Measurements from ENCODE around the gene SLC24A3.

SLC24A3 gene

DNA sequence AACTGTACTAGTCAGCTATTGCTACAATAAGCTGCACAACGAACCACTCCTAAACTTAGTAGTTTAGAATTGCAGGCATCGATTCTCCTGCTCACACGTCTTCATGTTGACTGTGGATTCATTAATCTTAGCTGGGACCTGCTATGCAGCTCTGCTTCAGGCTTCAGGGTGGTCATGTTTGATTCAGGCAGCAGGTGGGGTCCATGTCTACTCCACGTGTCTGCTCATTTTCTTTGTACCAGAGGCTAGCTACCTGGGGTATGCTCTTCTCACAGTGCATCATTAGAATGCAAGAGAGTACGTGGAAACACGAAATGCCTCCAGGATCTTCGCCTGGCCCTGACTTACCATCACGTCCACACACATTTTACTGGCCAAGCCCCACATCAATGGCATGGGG lies 481.1 kb downstream of the SLC24A3 start:
- no peak for DNase-seq

DNA sequence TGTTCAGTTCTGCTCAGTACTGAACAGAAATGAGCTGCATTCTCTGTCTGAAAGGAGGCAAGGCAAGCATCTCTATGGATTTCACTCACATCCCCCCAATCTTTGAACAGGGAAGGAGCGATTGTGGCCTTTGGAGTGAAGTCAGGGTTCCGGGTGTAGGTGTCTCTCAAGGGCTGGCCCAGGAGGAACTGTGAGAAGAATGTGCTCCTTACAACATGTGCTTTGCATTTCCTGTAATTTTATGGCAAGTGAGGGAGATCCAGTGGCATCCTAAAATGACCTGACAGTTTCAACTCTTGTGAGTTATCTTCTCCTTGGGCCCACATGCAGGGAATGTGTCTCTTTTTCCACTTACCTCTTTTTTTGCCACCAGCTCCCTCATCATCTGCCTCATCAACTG lies 482.6 kb downstream of the SLC24A3 start:
- DNase-seq: no peak

DNA sequence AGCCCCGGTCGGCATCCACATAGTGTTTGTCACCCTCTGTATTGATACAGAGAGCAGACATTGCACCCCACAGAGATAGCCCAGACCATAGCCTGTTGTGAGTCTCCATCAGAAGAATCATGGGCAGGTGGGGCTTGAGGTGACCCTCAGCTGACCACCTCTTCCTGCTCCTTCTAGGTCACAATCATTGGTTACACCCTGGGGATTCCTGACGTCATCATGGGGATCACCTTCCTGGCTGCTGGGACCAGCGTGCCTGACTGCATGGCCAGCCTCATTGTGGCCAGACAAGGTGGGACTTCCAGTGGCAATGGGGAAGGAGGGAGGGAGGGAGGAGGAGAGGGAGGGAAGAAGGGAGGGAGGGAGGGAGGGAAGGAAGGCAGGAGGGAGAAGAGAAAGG lies 484.2 kb downstream of the SLC24A3 start:
- no peak for DNase-seq

DNA sequence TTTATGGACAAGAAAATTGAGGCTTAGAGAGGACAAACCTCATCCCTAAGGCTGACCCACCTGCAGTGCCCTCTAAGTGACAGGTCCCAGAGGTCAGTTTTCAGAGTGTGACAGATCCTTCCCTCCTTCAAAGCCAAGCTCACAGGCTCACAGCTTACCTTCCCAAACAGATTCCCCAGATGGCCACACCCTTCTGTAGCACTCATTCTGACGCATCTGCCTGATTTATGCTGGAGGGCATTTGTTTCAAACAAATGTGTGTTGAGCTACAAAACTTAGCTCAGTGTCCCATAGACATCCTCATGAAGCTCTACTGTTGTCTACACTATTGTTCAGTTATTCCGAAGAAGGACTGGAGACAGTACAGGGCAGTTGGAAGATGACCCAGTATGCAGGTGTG lies 485.0 kb downstream of the SLC24A3 start:
- no peak for DNase-seq

DNA sequence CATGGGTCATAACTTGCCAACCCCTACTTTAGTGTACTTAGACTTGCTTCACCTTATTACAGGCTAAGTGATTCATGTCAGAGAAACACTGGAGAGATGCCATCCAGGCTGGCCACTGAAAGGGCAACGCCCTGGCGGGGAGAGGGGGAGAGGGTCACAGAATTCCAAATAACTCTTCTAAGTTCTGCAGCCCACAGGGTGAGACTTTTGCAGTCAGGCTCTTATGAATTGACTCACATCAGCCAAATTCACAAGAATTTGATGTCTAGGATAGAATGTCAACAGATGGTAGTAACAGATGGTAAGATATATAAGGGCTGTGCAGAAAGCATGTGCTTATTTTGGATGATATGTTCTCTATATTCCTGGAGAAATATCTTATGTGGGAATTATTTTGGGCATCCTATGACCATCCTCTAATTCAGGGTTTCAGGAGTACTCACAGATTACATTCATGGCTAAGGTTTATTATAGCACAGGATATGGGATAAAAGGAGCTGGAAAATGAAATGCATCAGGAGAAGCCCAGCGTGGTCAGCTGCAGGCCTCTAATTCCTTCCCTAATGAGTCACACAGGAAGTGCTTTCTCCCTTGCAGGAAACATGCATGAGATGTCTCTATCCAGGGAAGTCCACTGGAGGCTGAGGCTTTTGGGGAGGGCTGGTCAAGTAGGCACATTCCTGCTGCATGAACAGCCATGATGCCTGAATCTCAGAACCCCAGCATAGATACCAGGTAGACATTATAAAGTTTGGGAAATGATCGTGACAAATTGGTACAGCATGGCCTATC lies 486.9 kb downstream of the SLC24A3 start:
- no peak for DNase-seq

DNA sequence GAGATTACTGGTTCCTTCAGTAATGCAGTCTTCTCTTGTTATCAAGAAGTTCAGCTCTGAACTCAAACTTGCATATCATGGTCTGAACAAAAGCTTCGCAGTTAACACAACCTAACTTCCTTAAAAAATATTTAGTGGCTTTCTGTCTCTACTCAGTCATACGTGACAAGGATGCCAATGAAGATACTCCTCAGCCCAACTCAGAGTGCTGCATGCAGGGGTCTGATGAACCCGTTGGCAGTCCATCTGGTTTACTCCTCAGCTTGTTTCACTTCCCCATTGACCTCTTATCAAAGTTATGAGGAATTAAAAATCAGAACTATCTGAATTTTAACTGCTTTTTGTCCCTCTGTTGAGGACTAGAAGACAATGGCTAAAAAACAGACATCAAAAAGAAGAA lies 489.0 kb downstream of the SLC24A3 start:
- no peak for DNase-seq

DNA sequence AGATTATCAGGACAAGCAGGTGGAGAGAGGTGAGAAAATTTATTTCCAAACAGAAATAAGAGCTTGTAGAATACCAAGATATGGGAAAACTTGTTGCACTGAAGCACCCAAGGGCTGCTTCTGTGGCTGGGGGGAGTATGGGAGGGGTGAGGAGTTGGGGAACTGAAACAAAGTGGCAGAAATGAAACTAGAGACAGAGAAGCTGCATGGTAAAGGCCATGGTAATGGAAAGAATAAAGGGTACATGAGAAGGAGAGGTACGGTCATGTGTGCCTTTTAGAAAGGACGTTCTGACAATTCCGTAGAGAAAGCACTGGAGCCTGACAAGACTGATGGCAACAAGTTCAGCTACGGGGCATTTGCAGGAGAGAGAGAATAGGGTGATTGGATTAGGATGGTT lies 494.0 kb downstream of the SLC24A3 start:
- no peak for DNase-seq

DNA sequence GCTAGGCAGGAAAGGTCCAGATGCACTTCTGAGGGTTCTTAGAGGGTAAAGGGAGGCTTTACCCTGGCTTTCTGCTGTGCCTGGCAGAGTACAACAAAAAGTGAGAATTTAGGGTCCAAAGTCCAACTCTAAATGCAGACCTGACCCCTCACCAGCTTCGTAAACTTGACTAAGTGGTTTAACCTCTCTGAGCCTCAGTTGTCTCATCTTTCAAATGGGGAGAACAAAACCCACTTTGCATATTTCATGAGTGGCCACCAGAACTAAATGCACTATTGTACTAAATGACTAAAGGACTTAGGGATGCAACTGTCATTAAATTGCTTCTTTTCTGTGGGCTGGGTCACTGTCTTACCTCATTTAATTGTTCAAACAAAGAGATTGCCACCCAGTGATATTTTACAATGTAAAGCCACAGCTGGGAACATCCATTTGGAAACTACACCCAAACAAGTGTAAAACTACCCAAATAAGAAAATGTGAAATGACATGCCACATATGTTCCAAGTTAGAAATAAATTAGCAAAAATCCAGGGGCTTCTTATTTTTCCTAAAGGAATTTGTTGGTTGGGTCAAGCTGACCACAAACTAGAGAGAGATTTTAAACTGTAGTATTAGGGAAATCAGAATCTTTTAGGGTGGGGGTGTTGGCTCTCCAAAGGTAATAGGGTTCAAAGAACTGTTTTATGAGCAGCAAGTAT lies 497.3 kb downstream of the SLC24A3 start:
- no peak for DNase-seq

DNA sequence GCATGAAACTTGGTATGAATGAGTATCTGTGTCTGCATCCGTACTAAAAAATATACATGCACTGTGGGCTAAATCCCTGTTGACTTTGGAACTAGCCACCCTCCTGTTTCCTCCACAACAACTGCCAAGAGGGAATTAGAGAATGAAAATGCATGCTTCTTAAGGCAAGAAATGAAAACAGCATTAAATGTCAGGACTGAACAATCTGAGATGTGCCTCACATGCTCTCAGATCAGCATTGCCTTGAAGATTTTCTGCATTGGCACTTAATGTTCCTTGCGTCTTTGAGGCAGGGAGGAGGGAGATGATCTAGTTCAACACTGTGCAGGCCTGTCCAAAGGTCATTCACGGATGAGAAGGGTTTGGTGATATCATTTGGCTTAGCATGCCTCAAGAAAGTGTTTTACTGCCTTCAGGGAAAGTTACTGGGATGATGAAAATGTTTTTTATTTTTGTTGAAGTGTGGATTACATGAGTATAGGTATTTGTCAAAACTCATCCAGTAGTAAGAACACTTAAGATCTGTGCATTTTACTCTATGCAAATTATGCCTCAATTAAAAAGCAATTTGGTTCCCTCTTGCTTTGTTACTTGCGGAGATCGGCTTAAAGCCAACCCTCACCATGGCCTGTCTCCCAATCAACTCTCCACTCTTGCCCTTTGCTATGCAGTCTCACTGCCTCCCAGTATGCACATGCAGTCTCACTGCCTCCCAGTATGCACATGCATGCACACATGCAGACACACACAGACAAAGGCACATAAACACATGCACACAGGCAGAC lies 498.1 kb downstream of the SLC24A3 start:
- DNase-seq: no peak

DNA sequence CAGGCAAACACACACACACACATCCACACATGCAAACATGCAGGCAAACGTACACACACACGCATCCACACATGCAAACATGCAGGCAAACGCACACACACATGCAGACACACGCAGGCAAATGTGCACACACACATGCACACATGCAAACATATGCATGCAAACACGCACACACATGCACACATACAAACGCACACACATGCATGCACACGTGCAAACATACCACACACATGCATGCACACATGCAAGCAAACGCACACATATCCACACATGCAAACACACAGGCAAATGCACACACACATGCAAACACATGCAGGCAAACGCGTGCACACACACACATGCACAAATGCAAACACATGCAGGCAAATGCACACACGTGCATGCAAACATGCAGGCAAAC lies 498.7 kb downstream of the SLC24A3 start:
- no peak for DNase-seq

DNA sequence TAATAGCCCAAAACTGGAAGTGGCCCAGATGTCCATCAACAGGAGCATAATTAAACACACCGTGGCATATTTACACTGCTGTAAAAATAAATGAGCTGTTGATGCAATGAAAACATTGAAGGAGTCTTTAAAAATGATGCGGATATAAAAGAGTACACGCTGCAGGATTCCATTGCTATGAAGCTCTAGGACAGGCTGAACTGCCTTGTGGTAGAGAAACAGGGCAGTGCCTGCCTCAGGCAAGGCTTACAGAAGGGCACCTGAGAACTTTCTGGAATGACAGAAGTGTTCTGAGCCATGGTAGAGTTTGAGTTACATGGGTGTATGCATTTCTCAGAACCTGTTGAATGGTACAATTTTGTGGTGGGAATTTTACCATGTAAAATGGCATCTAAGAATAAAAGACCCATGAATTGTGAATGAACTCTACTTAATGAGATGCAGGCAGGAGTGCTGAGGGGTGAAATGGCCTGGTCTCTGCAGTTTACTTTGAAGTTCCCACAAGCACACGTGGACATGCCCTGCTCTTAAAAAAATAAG lies 500.3 kb downstream of the SLC24A3 start:
- DNase-seq: no peak

DNA sequence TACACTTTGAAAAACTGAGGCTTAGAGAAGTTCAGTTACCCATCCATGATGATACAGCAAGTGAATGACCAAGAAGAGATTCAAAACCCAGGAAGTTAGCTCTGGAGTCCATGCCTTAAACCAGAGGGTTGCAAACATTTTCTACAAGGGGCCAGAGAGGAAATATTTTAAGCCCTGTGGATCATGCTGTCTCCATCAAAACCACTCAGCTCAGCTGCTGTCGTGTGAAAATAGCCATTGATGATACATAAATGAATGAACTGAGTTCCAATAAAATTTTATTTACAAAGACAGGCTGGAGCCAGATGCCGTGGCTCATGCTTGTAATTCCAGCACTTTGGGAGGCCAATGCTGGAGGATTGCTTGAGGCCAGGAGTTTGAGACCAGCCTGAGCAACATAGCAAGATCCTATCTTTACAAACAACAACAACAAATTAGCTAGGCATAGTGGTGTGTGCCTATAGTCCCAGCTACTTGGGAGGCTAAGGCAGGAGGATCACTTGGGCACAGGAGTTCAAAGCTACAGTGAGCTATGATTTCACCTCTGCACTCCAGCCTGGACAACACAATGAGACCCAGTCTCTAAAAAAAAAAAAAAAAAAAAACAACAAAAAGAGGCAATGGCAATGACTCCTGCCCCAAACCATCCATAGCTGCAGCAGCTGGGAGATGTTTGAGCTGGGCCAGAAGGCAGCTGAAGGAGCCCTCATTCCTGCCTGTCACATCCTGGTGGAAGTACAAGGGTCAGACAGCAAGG lies 501.6 kb downstream of the SLC24A3 start:
- no peak for DNase-seq

DNA sequence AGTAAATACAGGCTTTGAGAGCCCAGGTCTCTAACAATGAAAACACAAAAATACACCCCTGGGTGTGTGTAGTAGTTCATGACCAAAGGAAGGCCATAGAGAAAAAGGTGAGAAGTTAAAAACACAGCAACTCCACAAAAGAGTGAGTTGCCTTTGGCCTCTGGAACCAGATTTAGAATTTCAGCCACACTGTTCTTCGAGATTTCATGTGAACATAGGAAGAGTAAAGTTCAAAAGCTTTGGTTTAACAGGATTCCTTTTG lies 502.1 kb downstream of the SLC24A3 start:
- DNase-seq: no peak

DNA sequence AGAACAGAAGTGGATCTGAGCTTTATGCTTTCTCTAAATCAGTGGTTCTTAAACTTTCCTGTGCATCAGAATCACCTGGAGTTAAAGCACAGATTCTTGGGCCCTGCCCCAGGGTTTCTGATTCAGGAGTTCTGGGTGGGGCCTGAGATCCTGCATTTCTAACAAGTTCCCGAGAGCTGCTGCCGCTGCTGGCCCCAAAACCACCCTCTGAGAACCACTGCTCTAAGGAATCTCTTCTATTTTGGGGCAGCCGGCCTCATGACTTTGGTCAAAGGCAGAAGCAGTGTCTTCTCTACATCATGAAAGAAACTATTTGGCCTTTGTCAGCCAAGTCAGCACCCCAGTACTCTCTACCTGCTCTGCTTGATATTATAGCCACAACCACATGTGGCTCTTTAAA lies 503.5 kb downstream of the SLC24A3 start:
- DNase-seq: no peak

DNA sequence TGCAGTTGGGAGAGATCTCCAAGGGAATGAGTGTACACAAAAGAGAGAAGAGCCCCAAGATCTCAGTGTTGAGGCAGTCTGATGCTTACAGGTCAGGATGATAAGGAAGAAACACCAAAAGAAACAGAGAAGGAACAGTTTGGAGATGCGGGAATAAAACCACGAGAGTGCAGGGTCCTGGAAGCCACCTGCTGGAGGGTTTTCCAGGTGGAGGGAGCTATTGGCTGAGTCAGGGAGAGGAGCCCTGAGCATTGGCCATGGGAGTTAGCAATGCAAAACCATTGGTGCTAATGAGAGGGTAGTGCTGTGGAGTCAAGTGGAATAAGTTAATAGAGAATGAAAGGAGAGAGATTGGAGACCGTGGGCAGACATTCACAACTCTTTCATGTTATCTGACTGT lies 506.4 kb downstream of the SLC24A3 start:
- DNase-seq: no peak

DNA sequence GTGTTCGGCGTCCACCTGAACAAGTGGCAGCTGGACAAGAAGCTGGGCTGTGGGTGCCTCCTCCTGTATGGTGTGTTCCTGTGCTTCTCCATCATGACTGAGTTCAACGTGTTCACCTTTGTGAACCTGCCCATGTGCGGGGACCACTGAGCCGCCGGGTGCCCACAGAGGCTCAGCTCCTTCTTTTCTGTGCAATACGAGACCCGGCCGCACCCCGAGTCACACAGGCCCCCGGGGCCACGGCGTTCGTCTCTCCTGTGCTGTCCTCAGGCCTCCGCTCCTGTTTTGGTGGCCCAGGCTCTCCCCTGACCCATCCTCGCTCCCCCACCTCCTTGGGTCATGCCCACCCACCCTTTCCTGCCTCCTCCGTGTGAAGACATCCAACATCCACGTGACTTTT lies 508.5 kb downstream of the SLC24A3 start:
- no peak for DNase-seq

DNA sequence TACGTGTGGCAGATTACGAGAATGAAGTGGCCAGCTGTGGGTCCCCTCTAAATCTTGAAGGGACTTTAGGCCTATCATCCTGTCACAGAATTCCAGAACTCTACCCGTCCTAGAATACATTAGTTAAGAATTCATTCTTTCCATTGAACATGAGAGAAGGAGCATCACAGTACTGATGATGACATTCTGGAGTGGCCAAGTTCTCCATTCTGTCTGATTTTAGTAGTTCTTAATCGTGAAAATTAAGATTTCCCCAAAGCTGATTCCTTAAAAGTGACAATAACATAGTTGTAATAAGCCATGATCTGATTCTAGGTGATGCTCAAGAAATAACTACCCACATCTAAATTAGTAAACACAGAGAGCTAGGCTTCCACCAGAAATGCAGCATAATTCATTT lies 510.6 kb downstream of the SLC24A3 start:
- no peak for DNase-seq

DNA sequence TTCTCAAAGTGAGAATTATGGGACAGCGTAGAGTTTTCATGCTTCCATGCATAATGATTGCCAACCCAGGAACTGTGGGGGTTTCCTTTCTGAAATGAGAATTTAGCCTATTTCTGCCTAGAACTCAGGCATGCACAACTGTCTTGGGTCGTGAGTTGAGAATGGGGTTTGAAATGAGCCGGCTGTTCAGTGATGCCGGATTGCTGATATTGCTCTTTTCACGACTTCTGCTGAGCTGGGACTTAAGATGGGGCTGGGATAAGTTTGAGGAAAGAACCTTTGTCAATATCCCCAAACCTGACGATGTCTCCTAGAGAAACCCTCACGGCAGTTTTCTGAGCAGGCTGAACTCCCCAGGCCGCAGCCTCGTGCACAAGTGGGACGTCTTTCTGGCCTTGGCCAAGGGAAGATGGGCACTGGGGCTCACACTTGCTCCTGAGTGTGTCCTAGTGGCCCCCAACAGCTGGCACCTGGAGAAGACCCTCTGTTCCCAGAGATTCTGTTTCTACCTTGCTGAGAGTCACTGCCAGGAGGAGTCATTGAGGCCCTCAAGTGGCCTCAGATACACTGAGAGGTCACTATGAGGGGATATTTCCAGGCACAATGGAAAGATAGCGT lies 511.5 kb downstream of the SLC24A3 start:
- DNase-seq: no peak

DNA sequence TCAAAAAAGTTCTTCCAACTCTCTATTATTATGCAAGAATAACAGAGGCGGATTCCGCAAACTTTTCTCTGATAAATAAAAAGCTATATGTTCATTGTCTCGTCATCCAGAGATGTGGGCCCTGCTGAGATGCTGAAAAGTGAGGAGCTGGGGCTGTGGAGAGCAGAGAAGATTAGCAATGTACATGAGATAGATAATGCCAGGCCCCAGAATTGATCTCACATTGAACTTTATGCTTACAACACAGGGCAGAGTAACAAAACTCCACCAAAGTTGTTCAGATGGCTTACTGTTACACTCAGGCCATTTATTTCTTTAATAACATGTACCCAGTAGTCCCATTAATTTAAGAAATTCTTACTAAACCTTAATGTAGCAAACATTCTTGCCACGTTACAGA lies 512.9 kb downstream of the SLC24A3 start:
- DNase-seq: no peak

DNA sequence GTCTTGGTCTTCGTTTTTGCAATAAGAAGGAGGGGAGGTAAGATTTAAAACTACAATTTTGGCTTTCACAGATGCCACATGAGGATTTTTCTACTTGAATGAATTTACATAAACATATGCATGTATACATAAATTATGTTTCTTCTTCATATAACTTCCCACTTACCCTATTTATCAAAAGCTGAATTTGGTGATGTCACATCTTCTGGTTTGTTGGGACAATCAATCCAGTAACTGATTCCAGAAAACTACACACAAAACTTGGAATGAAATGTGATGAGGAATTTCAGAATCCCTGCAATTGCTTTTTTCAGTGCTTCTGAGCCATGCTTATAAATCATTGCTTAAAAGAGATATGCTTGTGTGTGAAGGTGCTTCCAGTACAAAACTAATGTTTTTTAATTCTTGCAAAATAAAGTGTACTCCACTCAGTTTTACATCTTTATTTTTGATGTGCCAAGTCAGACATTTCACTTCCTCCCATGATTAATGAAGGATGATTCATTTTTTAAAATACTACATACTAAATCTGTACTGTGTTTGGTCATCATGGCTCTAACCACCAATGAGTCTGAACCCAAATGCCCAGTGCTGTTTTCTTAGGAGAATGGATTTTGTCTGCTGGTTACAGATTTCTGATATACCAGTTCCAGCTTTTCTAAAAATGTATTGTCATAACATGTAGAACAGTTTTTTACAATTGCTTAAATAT lies 513.5 kb downstream of the SLC24A3 start:
- no peak for DNase-seq

DNA sequence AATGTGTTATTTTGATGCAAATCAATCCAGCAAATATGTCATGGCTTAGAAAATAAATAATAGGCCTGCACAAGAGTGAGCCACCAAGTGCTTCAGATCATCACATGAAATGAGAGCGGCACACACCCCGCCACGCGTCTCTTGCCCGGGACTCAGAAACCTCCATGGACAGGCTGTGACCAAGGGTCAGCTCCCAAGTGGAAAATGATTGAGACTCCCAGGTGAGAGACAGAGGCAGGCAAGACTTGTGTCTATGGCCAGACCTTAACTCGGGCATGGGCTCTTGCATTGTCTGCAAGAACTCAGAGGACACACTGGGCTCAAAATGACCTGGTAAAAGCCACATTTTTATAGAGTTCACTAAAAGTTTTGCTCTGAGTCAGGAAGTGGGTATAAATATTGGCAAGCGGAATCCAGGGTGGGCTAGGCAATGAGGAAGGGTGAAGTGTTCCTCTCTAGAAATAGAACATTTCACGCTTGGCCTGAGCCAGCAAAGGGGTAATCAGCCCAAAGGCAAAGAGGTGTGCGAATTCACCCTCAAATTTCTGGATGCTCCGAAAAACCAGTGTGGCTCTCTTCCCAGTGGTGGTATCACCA lies 514.9 kb downstream of the SLC24A3 start:
- no peak for DNase-seq

DNA sequence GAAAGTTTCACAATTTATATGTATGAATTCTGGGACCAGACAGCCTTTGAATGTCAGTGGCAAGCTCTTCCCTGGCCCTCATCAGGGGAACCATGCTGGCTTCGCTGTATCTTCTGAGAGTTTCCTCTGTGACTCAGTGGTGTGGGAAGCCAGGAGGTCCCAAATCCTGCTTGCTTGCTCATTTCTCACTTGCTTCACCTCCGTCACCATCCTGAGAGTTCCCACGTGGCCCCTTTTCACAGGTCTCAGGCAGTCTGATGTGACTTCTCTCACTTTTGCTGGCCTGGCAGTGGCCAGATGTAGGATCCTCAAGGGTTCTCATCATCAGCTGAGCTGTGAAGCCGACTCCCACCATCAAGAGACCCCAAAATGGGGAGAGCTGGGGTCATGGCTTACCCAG lies 517.2 kb downstream of the SLC24A3 start:
- DNase-seq: no peak
